Peyer's patch (tissue), 4 donors: ENCODE data around the gene VPS35L. TPM values are rescaled to one million over a fixed set of nuclear protein-coding genes. Genes with fewer than 3 reads are reported as not detected.

Experiments used
- DNase-seq, 3 donors: peaks; one replicate each; pipeline ENCODE4 v3.0.0-alpha.2; 2017 to 2019
- H3K27ac ChIP-seq, 4 donors: fragments of 200-600 bp; sonication (generic); one replicate each; pipeline ENCODE4 v1.5.1; 2016 to 2019
- H3K27me3 ChIP-seq, 2 donors: fragments of 200-600 bp; sonication (generic); one replicate each; pipeline ENCODE4 v1.5.1; 2019
- H3K36me3 ChIP-seq, 3 donors: fragments of 200-600 bp; sonication (generic); one replicate each; pipeline ENCODE4 v1.5.1; 2016 to 2019
- H3K4me1 ChIP-seq, 4 donors: fragments of 200-600 bp; sonication (generic); one replicate each; pipeline ENCODE4 v1.5.1; 2016 to 2019
- H3K4me3 ChIP-seq, 4 donors: fragments of 200-600 bp; sonication (generic); 1 replicate in 3 of 4; 2 replicates in 1 of 4; pipeline ENCODE4 v1.5.1; 2016 to 2019; ENCODE audit warnings: mild to moderate bottlenecking in 1 of 4
- H3K9me3 ChIP-seq, 4 donors: fragments of 200-600 bp; sonication (generic); one replicate each; pipeline ENCODE4 v1.5.1; 2016 to 2019; ENCODE audit warnings: mild to moderate bottlenecking in 1 of 4
- POLR2A ChIP-seq, 2 donors: fragments of 450-650 bp; IDR thresholded peaks; one replicate each; pipeline ENCODE4 v1.5.1; 2017; ENCODE audit warnings: antibody characterized with exemption in 2 of 2, mild to moderate bottlenecking in 2 of 2, moderate library complexity in 2 of 2
- total RNA-seq, 4 donors: library from RNA; depleted of rRNA; stranded (reverse); fragments of >200 nt; gene quantifications; one replicate each; pipeline ENCODE4 v1.1.0, GENCODE V29; 2016
- TF ChIP-seq, protein P1 (sequence below), 6 experiments: fragments of 450-650 bp in 4 of 6; fragments of 200-600 bp in 2 of 6; sonication (generic) in 1 of 6; IDR thresholded peaks; one replicate each; pipeline ENCODE4 v1.5.1; 2017 to 2019; ENCODE audit warnings: antibody characterized with exemption in 6 of 6, mild to moderate bottlenecking in 3 of 6, moderate library complexity in 1 of 6

The VPS35L gene
- total RNA-seq, 4 donors from 2014 or later: 35.2 to 71.8 (median 45.2) TPM

DNA sequence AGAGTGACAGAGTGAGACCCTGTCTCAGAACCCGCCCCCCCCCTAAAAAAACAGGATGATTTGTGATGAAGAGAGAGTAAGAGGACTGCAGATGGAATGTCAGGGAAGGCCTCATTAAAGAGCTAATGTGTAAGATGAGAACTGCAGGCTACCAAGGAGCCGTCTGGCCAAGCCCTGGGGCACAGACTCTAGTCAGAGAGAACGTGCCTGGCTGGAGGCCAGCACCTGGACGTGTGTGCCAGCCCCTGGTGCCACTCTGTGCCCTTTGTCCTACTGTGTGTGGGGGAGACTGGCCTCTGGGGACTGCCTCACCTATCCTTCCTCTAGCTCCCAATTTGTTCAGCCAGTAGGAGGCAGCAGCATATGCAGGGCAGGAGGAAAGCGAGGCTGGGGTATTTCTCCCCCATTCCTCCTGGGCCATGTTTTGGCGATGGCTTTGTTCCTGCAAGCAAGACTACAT, 125.4 kb downstream of the VPS35L start:
- H3K27ac ChIP-seq: no peak overlapping the region
- H3K27me3 ChIP-seq: no peaks in the 10 kb centered on the region
- H3K36me3 ChIP-seq: peaks cover 0 to 49% (median 0%) of the 10 kb centered on the region in 3 donors
- no peaks in the 10 kb centered on the region for H3K4me1 ChIP-seq
- TF ChIP-seq POLR2A (IDR thresholded peaks at IDR 0.05): no peak
- TF ChIP-seq, protein P1, sequence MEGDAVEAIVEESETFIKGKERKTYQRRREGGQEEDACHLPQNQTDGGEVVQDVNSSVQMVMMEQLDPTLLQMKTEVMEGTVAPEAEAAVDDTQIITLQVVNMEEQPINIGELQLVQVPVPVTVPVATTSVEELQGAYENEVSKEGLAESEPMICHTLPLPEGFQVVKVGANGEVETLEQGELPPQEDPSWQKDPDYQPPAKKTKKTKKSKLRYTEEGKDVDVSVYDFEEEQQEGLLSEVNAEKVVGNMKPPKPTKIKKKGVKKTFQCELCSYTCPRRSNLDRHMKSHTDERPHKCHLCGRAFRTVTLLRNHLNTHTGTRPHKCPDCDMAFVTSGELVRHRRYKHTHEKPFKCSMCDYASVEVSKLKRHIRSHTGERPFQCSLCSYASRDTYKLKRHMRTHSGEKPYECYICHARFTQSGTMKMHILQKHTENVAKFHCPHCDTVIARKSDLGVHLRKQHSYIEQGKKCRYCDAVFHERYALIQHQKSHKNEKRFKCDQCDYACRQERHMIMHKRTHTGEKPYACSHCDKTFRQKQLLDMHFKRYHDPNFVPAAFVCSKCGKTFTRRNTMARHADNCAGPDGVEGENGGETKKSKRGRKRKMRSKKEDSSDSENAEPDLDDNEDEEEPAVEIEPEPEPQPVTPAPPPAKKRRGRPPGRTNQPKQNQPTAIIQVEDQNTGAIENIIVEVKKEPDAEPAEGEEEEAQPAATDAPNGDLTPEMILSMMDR (IDR thresholded peaks at IDR 0.05): peak in 1 of 6 experiments; percentile 2
- H3K9me3 ChIP-seq: no peaks in the 10 kb centered on the region
- DNase-seq: no peak
- no peak overlapping the region for H3K4me3 ChIP-seq

- Histone ChIP-seq H3K27ac (no peak overlapping the region), H3K36me3 (peaks cover 0 to 49% (median 0%) of the 10 kb centered on the region in 3 donors), H3K4me1 (no peaks in the 10 kb centered on the region), H3K27me3 (no peaks in the 10 kb centered on the region), H3K9me3 (no peaks in the 10 kb centered on the region), H3K4me3 (no peak overlapping the region)
- DNase-seq: no peak
- TF ChIP-seq, protein P1 (IDR thresholded peaks at IDR 0.05): no peak
- TF ChIP-seq POLR2A (IDR thresholded peaks at IDR 0.05): no peak
Observed at GRCh38 chr16:19681637-19682036, 126.1 kb downstream of the VPS35L start.

DNA sequence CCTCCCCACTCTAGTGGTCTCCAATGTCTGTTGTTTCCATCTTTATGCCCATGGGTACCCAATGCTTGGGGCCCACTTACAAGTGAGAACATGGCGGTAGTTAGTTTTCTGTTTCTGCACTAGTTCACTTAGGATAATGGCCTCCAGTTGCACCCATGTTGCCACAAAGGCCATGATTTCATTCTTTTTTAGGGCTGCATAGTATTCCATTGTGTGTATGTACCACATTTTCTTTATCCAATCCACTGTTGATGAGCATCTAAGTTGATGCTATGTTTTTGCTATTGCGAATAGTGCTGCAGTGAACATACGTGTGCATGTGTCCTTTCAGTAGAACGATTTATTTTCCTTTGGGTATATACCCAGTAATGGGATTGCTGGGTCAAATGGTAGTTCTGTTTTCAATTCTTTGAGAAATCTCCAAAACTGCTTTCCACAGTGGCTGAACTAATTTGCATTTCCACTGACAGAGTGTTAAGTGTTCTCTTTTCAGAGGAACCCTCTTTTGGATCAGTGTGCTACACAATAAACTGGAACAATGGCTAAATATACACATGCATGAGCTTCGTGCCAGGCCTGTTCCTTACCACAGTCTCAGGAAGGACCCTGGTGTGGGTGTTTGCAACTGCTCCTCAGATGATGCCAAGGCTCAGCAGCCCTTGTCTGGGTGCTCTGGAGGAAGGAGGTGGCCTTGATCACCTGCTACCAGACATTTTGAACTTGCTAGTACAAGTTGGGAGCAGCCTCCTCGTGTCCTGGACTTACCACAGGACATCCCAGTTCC, 128.1 kb downstream of the VPS35L start:
- no peaks in the 10 kb centered on the region for H3K4me1 ChIP-seq
- peaks cover 0 to 68% (median 0%) of the 10 kb centered on the region in 3 donors for H3K36me3 ChIP-seq
- no peak for TF ChIP-seq POLR2A (IDR thresholded peaks at IDR 0.05)
- TF ChIP-seq, protein P1 (IDR thresholded peaks at IDR 0.05): no peak
- DNase-seq: no peak
- H3K27ac ChIP-seq: no peak overlapping the region
- H3K9me3 ChIP-seq: no peaks in the 10 kb centered on the region
- H3K27me3 ChIP-seq: no peaks in the 10 kb centered on the region
- H3K4me3 ChIP-seq: no peak overlapping the region

DNA sequence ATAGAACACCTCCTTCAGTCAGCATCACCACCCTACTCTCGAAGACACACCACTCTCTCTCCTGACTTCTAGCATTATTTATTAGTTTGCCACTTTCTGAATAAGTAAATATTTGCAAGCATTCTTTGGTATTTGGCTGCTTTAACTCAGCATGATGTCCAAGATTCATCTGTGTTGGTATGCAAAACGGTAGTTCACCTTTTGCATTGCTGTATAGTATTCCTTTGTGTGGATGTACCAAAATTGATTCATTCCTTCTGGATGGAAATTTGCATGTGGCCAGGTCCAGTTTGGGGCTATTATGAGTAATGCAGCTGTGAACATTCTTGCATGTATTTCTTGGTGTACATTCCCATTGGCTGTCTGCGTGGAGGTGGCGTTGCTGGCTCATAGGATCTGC, 129.7 kb downstream of the VPS35L start:
- no peak overlapping the region for H3K4me3 ChIP-seq
- no peaks in the 10 kb centered on the region for H3K4me1 ChIP-seq
- DNase-seq: no peak
- no peak overlapping the region for H3K27ac ChIP-seq
- peaks cover 0 to 70% (median 0%) of the 10 kb centered on the region in 3 donors for H3K36me3 ChIP-seq
- no peaks in the 10 kb centered on the region for H3K9me3 ChIP-seq
- TF ChIP-seq, protein P1 (IDR thresholded peaks at IDR 0.05): no peak
- no peak for TF ChIP-seq POLR2A (IDR thresholded peaks at IDR 0.05)
- H3K27me3 ChIP-seq: no peaks in the 10 kb centered on the region

- no peaks in the 10 kb centered on the region for H3K27me3 ChIP-seq
- no peaks in the 10 kb centered on the region for H3K9me3 ChIP-seq
- no peak for TF ChIP-seq POLR2A (IDR thresholded peaks at IDR 0.05)
- TF ChIP-seq, protein P1 (IDR thresholded peaks at IDR 0.05): no peak
- H3K36me3 ChIP-seq: peaks cover 0 to 73% (median 0%) of the 10 kb centered on the region in 3 donors
- H3K4me3 ChIP-seq: no peak overlapping the region
- DNase-seq: no peak
- H3K4me1 ChIP-seq: no peaks in the 10 kb centered on the region
- no peak overlapping the region for H3K27ac ChIP-seq
Observed at GRCh38 chr16:19687279-19687678, 131.8 kb downstream of the VPS35L start.
